Spleen (tissue), 7 donors: ENCODE data around the gene PDE1C.

Source experiments
- POLR2AphosphoS5 ChIP-seq, 3 donors: sonication (generic); formaldehyde crosslinking; IDR thresholded peaks; one replicate each; pipeline ENCODE4 v1.5.1; 2017; ENCODE audit warnings: antibody characterized with exemption in 3 of 3
- TF ChIP-seq, protein P1 (sequence below), 11 experiments: fragments of 200-600 bp in 7 of 11; fragments of 450-650 bp in 4 of 11; sonication (generic) in 4 of 11; IDR thresholded peaks in 8 of 11; conservative IDR thresholded peaks in 3 of 11; 1 replicate in 7 of 11; 2 replicates in 4 of 11; pipeline versions ENCODE4 v1.4.0 to v1.8.0; 2016 to 2021; ENCODE audit warnings: antibody characterized with exemption in 11 of 11, inconsistent platforms in 4 of 11, mild to moderate bottlenecking in 1 of 11
- donor health status: DM: no; HTN: no; CAD: no; lungs with moderate emphysema.
- donor health status: DM: no; HTN: no; CAD: no.
- donor health status: DM: no; HTN: no; CAD: no.

- TF ChIP-seq, protein P1, sequence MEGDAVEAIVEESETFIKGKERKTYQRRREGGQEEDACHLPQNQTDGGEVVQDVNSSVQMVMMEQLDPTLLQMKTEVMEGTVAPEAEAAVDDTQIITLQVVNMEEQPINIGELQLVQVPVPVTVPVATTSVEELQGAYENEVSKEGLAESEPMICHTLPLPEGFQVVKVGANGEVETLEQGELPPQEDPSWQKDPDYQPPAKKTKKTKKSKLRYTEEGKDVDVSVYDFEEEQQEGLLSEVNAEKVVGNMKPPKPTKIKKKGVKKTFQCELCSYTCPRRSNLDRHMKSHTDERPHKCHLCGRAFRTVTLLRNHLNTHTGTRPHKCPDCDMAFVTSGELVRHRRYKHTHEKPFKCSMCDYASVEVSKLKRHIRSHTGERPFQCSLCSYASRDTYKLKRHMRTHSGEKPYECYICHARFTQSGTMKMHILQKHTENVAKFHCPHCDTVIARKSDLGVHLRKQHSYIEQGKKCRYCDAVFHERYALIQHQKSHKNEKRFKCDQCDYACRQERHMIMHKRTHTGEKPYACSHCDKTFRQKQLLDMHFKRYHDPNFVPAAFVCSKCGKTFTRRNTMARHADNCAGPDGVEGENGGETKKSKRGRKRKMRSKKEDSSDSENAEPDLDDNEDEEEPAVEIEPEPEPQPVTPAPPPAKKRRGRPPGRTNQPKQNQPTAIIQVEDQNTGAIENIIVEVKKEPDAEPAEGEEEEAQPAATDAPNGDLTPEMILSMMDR (IDR thresholded peaks at IDR 0.05 in 8 of 11, conservative IDR thresholded peaks at IDR 0.05 in 3 of 11): no peak
- TF ChIP-seq POLR2AphosphoS5 (IDR thresholded peaks at IDR 0.05): no peak
Measured at GRCh38 chr7:32045228-32045627, 25.0 kb downstream of the PDE1C start.
